HTERT RPE-1 (cell line): Measurements from ENCODE around the gene SPATA2L.

Source experiments
- in situ Hi-C: fragments of 300-500 bp; cut with MboI; formaldehyde crosslinking; loops from 4 replicates; pipeline ENCODE4 v1.14.3; 2020; ENCODE audit warnings: low sequenced_read_pairs

The SPATA2L gene, protein sequence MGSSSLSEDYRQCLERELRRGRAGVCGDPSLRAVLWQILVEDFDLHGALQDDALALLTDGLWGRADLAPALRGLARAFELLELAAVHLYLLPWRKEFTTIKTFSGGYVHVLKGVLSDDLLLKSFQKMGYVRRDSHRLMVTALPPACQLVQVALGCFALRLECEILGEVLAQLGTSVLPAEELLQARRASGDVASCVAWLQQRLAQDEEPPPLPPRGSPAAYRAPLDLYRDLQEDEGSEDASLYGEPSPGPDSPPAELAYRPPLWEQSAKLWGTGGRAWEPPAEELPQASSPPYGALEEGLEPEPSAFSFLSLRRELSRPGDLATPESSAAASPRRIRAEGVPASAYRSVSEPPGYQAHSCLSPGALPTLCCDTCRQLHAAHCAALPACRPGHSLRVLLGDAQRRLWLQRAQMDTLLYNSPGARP

DNA sequence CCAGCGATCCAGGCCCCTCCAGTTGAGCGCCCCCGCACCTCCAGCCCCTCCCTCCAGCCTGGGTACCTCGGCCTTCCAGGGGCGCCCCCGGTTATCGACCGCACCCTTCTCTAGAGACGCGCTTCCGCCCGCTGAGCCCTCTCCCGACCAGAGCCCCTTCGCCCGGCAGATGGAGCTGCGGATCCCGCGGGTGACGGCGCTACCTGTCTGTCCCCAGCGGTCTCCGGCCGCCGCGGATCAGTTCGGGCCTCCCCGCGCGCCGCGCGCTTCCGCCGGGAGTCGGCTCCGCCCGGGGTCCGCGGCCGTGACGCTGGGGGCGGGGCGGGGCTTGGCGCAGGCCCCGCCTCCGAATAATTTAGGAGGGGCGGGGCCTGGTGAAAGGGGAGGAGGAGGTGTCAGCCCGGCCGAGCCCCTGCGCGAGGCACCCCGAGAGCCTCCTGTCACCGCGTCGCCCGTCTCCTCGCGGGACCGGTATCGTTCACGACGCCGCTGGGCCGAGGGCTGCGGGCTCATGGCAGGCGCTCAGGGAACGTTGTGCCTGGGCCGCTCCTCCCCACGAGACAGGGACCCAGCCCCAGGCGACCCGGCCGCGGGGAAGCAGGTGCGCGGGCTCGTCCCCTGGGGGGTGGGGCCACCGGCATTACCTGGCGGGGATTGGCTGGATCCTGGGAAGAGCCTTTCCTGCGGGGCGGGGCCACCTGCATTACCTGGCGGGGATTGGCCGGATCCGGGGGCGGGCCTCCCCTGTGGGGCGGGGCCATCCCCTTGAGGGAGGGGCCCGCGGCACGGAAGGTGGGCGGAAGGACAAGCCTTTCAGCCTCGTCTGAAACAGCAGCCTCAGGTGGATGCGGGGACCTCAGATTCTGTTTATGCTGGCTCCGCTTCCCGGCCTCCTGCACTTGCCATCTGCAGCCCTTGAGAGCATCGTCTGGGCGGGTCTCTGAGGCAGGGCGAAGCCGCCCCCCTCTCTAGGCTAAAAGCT, at the start of gene SPATA2L:
Gene SPATA2L, minus strand, starts transcription at position 281 of the 982 bp plus-strand sequence. CDS start 473 bp downstream, outside the sequence.
- in situ Hi-C loops = no loop called here

DNA sequence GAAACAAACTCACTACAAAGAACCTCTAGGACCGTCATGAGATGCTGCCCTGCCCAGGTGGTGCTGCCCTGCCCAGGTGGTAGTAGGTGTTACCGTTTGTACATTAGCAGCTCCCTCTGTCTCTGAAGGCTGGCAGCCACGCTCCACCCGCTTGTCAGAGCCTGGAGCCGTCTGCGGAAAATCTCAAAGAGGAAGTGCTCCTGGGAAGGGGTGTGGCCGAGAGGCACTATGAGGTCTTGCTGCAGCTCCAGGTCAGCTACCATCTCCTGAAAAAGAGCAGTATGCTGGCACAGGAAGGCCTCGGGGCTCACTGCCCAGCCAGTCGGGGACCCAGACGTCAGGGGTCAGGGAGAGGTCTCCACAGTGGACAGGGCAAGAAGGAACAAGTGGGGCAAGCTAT, 48.1 kb upstream of the SPATA2L start:
- in situ Hi-C loops = no loop called here

DNA sequence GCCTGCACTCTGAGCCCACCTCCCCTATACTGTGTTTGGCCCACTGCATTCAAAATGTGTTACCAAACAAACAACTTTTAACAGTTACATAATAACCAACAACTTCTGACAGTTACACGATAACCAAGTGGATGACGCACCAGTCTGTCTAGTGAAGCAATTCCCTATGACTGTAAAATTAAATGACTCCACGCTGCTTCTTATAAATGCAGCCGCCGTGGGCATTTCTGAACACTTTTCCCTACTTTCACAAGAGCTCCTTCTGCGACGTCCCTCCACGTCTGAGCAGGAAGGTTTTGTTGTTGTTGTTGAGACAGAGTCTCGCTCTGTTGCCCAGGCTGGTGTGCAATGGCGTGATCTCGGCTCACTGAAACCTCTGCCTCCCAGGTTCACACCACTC, 47.4 kb upstream of the SPATA2L start:
- in situ Hi-C loops = no loop called here

DNA sequence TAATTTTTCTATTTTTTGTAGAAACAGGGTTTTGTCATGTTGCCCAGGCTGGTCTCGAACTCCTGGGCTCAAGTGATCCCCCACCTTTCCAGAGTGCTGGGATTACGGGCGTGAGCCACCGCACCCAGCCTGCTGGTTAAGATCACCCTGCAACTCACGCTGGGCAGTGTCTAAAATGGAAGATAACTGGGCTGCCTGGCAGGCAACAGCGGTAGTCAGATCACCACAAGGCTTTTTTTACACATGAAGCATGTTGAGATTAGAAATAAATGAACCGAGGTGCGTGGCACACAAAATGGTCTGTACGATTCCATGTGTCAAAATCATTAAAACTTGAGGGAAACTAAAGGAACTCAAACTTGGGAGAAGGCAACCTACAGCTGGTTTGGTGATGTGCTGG, 46.6 kb upstream of the SPATA2L start:
- in situ Hi-C loops = no loop called here

DNA sequence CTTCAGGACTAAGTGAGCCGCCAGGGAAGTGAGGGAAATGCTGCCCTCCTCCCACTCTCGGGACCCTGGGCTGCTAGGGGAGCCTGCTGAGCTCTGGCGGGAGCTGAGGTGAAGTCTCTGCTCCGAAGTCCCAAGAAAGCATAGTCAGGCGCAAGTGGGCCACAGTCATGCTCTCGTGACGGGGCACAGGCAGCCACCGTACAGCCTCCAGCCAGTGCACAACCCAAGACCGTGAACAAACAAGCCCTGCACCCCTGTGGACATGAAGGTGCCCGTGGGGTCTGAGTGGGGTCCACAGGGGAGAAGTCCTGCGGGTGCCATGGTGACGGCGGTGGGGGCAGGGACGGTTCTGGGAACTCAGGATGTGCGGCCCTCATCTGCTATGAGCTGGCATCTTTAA, 44.5 kb upstream of the SPATA2L start:
- in situ Hi-C loops = no loop called here

DNA sequence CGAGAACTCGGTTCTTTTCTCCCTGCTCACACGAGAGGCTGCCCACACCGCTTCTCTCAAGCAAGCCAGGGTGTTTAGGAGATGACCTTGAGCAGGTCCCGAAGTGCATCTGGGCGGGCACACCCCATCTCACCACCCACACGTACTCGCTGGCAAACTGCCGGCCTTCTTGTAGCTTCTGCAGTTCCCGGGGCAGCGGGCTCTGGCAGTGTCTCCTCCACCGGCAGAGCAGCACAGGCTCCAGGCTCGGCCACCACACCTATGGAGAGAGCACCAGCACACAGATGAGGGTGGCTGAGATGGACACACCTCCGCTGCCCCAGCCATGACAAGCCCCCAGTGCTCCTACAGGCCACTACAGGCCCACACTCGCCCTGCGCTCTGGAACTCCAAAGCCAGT, 43.3 kb upstream of the SPATA2L start:
- in situ Hi-C loops = no loop called here

DNA sequence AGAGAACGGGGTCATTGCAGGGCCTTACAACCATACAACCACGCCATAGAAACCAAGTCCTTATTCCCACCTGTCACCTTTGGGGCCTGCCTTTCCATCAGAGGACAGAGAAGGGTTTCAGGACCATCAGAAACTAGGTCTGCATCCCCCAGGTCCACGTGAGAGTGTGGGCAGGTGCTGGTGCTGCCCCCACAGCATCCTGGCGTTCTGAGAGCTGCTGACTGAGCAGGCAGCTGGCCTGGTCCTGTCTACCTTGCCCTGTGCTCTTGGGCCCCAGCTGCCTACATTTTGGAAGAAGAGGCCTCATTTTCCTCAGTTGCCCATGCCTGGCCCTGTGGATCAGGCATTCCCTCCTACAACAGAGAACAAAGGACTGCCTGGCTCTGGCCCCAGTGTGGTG, 41.4 kb upstream of the SPATA2L start:
- in situ Hi-C loops = no loop called here

DNA sequence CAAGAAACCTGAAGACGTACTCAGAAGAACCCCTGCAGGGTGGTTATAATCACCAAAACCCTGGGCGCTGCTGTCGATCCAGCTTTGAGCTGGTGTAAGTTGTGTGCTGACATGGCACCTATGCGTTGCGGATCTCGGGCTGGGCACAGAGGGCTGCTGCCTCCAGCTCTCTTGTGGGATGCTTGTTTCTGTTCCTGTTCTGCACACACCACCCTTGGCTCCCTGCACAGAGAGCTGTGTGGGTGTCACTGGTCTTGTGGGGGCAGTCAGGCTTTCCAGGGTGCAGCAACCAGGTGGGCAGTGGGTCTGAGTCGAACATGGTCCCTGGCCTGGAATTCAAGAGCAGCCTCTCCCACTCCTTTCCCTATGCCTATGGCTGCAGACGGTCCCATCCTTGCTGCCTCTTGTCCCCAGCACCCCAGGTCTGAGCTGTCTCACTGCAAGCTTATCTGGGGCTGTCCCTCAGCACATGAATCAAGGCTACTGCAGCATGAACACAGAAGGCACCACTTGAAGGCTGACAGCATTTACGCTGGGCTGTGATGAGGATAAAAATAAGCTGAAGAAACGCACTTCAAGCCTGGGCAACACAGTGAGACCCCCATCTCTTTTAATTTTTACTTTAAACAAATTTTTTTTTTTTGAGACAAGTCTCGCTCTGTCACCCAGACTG, 40.0 kb upstream of the SPATA2L start:
- in situ Hi-C loops = no loop called here

DNA sequence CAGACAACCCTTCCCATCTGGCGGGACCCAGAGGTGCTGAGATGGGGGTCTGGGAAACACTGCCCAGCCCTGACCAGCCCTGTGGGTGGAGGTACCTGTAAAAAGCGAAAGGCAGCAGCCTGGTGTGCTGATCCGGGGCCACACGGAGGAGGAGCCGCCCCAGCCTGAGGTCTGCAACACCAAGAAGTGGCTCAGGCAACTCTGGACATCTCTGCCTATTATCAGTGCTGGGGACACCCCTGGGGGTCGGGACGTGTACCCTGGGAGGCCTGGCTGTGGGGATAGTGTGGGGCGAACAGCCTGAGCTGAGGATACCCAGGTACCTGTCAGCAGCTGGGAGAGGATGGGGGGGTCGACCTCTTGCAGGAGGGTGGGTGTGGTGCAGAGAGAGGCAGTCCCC, 37.9 kb upstream of the SPATA2L start:
- in situ Hi-C loops = no loop called here

DNA sequence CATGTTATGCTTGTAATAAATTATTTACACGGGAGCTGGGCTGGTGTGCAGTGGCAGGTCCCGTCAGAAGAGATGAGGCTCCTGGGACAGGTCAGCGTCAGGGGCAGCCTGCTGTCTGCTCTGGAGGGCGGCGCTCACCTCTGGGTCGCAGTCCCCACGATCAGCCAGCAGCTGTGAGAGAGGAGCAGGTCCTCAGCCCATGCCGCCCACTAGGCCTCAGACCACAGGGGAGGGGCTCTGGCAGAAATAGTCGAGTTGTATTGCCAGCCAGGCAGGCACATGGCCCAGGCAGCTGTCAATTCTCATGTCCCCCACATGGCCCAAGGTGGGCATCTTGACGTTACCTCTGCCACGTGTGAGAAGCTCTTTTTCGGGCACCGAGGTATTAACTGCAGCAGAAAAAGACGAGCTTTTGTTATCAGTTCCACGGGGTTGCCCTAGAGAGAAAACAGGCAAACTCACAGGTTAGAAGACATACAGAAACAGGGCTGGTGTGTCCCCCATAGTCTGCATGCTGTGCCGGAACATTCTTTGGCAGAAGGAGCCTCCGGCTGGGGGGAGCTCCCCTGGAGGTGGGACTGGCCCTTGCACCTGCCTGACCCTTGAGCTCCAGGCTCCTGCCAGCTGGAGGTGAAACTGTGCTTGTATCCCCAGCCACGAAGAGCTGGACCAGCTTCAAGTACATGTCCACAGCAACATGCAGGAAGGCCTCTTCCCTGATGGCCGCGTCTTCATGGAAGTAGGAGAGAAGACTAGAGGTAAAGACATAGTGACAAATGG, 37.2 kb upstream of the SPATA2L start:
- in situ Hi-C loops = no loop called here

DNA sequence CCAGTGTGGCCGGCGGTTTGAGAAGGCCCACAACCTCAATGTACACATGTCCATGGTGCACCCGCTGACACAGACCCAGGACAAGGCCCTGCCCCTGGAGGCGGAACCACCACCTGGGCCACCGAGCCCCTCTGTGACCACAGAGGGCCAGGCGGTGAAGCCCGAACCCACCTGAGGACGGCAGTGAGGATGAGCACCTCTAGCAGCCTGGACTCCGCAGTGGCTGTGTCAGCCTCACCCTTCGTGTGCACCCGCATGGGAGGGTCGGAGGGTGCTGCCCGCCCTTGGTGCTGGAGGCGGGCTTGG, 36.5 kb upstream of the SPATA2L start:
- in situ Hi-C loops = no loop called here

DNA sequence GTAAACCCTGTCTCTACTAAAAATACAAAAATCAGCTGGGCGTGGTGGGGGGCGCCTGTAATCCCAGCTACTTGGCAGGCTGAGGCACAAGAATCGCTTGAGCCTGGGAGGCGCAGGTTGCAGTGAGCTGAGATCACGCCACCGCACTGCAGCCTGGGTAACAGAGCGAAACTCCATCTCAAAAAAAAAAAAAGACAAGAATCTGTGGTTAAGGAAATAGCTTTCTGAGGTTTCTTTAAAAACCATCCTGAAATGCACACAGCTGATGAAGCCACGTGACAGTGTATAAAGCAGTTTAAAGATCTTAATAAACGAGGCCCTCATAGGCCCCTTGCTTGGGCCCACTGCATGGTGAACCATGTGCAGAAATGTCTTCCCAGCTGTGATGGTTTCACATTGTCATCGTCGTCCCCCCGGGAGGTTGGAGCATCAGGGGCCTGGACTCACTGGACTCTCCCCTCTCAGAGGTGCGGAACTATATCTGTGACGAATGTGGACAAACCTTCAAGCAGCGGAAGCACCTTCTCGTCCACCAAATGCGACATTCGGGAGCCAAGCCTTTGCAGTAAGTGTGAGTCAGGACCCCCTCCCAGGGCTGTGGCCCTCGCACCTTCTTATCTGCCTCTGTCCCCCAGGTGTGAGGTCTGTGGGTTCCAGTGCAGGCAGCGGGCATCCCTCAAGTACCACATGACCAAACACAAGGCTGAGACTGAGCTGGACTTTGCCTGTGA, 36.0 kb upstream of the SPATA2L start:
- in situ Hi-C loops = no loop called here

DNA sequence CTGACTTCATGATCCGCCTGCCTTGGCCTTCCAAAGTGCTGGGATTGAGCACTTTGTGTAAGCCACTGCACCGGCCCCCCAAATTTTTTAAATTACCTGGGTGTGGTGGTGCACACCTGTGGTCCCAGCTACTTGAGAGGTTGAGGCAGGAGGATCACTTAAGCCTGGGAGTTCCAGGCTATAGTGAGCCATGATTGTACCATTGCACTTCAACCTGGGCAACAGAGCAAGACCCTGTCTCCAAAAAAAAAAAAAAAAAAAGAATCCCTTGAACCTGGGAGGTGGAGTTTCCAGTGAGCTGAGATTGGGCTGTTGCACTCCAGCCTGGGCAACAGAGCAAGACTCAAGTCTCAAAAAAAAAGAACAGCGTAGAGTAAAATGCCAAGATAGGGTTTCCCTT, 35.0 kb upstream of the SPATA2L start:
- in situ Hi-C loops = no loop called here

DNA sequence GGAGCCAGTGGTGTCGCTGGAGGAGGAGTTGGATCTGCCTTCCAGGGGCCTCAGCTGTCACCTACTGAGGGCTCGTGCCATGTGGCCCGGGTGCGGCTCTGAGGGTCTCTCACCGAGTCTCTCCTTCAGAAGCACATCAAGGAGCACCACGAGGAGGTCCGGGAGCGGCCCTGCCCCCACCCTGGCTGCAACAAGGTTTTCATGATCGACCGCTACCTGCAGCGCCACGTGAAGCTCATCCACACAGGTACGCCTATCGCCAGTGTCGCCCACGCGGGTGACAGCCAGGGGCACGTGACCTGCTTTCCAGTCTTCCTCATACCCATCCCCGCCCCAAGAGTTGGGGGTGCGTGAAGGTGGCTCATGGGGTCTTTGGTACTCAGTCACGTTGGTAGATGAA, 32.3 kb upstream of the SPATA2L start:
- in situ Hi-C loops = no loop called here

DNA sequence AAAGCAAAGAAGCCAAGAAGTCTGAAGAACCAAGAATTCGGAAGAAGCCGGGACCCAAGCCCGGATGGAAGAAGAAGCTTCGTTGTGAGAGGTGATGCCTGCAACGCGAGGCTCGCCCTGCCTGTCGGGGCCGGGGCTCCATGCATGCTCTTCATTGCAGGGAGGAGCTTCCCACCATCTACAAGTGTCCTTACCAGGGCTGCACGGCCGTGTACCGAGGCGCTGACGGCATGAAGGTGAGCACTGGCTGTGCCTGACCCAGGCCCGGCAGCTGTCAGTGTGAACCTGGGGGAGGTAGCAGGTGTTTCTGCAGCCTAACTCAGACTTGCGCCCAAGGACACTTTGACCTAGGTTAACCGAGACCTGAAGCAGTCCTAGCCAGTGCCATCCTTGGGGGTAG, 31.8 kb upstream of the SPATA2L start:
- in situ Hi-C loops = no loop called here

DNA sequence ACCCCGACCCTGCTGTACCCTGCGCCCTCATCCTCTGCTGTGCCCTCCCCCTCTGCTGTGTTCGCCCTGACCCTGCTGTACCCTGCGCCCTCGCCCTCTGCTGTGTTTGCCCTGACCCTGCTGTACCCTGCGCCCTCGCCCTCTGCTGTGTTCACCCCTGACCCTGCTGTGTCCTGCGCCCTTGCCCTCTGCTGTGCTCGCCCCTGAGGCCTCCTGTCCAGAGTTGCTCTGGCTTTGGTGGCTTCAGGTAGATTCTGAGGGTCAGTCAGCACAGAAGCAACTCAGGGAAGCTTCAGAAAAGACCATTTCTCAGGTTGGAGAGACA, 31.4 kb upstream of the SPATA2L start:
- in situ Hi-C loops = no loop called here

DNA sequence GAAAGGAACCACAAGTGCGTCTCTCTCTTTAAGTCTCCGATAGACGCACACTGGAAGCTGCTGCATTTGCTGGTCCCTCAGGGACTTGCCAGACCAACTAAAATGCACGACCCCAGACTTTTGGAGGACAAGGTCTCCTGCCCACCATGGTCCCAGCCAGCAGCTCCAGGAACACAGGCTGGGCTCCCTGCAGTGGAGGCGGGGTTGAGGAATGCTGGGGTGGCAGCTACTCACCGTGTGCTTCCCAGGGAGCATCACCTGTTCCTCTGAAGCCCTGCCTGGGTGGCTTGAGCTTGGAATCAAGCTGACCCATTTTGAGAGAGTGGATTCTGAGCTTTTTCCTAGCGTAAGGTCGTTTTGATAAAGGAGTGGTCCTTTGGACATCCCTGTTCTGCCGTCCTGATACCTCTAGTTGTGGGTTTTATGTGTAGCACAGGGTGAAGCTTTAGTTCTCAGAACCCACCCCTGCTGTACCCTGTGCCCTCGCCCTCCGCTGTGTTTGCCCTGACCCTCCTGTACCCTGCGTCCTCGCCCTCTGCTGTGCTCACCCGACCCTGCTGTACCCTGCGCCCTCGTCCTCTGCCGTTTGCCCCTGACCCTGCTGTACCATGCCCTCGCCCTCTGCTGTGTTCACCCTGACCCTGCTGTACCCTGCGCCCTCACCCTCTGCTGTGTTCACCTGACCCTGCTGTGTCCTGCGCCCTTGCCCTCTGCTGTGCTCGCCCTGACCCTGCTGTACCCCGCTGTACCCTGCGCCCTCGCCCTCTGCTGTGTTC, 30.8 kb upstream of the SPATA2L start:
- in situ Hi-C loops = no loop called here

DNA sequence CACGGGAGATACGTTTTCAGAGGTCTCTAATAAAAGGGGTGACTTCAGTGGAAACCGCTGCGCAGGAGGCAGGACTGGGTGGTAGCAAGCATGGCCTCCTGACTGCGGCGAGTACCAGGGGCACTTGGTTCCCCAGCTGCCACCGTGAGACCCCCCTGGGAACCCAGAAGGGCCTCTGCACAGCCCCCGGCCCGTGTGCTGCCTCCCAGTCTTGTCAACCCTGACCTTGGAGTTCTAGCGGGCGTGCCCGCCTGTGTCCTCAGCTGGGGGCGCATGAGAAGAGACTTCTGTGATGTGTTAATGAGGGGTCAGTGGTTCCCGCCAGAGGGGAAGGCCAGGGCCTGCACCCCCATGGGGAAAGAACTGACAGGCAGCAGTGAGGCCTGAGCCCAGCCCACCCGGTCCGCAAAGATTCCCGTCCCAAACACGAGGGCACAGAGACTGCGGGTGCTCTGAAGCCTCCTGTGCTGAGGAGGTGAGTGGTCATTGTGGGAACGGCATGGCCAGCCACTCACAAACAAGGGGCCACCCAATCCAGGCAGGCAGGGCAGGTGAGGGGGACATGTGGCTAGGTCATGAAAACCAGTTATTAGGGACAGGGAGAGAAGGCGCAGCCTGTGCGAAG, 29.2 kb upstream of the SPATA2L start:
- in situ Hi-C loops = no loop called here
